Thymus (tissue), 11 donors: ENCODE results near the gene ATP8B1. TPM values are rescaled to one million over a fixed set of nuclear protein-coding genes. Genes with fewer than 3 reads are reported as not detected.

Experiments
- DNase-seq, 9 donors: peaks; one replicate each; pipeline ENCODE4 v3.0.0-alpha.2; 2013; ENCODE audit warnings: low spot score in 9 of 9, low read depth in 6 of 9, missing footprints in 1 of 9
- H3K27ac ChIP-seq, 2 donors: one replicate each; pipeline ENCODE4 v1.5.1; 2013; ENCODE audit warnings: control low read depth in 1 of 2, low read depth in 1 of 2, low read length in 1 of 2, mild to moderate bottlenecking in 1 of 2, moderate library complexity in 1 of 2
- H3K27me3 ChIP-seq, 2 donors: one replicate each; pipeline ENCODE4 v1.5.1; 2013; ENCODE audit warnings: low read length in 1 of 2; ENCODE audit not compliant: control insufficient read depth in 2 of 2, insufficient read depth in 1 of 2
- H3K36me3 ChIP-seq, 2 donors: one replicate each; pipeline ENCODE4 v1.5.1; 2013; ENCODE audit warnings: low read length in 1 of 2, mild to moderate bottlenecking in 1 of 2, moderate library complexity in 1 of 2; ENCODE audit not compliant: control insufficient read depth in 2 of 2, insufficient read depth in 2 of 2
- H3K4me1 ChIP-seq, 2 donors: one replicate each; pipeline ENCODE4 v1.5.1; 2013; ENCODE audit warnings: low read length in 2 of 2; ENCODE audit not compliant: control insufficient read depth in 2 of 2, insufficient read depth in 2 of 2
- H3K4me3 ChIP-seq, 2 donors: one replicate each; pipeline ENCODE4 v1.5.1; 2013; ENCODE audit warnings: low read length in 2 of 2, control low read depth in 1 of 2, mild to moderate bottlenecking in 1 of 2
- H3K9me3 ChIP-seq, 2 donors: one replicate each; pipeline ENCODE4 v1.5.1; 2013; ENCODE audit warnings: low read length in 1 of 2, mild to moderate bottlenecking in 1 of 2; ENCODE audit not compliant: control insufficient read depth in 2 of 2, insufficient read depth in 1 of 2
- WGBS: extraction: QIAGEN DNeasy Blood & Tissue Kit; methylation state at CpG from one replicate; pipeline ENCODE4 v1.1.7; 2013; 5-methylcytosine and 5-hydroxymethylcytosine counted together
- polyA plus RNA-seq: library from polyadenylated mRNA; stranded (reverse); fragments of 200-250 nt; gene quantifications from one replicate; pipeline ENCODE4 v1.2.3, GENCODE V29; 2013
- total RNA-seq: library from RNA; stranded (reverse); fragments of 120-200 nt; gene quantifications from one replicate; pipeline ENCODE4 v1.2.4, GENCODE V29; 2013
- donor health status: healthy.

Gene ATP8B1
- total and polyA plus RNA-seq, 2 donors, result 3.0 to 4.3 TPM

DNA sequence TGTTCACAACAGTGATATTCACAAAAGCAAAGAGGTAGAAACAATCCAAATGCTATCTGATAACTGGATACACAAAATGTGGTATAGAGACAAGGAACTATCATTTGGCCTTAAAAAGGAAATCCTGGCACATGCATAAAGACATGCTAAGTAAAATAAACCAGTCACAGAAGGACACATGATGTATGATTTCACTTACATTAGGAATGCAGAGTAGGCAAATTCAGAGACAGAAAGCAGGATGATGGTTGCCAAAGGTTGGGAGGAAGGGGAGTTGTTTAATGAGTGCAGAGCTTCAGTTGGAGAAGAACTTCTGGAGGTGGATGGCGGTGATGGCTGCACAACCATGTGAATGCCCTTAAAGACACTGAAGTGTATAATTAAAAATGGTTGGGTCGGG, 38.1 kb downstream of the ATP8B1 start:
- H3K4me1 ChIP-seq, result no peaks in the 10 kb centered on the region
- H3K27me3 ChIP-seq, result no peaks in the 10 kb centered on the region
- no peak overlapping the region for H3K4me3 ChIP-seq
- H3K9me3 ChIP-seq, result no peaks in the 10 kb centered on the region
- no peak for DNase-seq
- WGBS, result over 99% methylated on average over 2 of the region's 2 CpGs
- no peak overlapping the region for H3K27ac ChIP-seq
- no peaks in the 10 kb centered on the region for H3K36me3 ChIP-seq

DNA sequence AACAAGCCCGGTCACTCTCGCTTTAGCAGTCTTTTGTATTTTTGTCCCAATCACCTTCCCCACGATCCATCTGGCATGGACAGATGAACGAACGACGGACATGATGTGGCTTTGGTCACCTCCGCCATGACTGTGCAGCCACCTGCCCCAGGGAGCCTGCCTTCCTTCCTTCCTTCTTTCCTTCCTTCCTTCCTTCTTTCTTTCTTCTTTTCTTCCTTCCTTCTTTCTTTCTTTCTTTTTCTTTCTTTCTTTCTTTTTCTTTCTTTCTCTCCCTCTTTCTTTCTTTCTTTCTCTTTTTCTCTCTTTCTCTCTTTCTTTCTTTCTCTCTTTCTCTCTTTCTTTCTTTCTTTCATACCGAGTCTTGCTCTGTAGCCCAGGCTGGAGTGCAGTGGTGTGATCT, 39.0 kb downstream of the ATP8B1 start:
- Histone ChIP-seq H3K27me3 (no peaks in the 10 kb centered on the region), H3K36me3 (no peaks in the 10 kb centered on the region), H3K4me1 (no peaks in the 10 kb centered on the region), H3K9me3 (no peaks in the 10 kb centered on the region), H3K4me3 (no peak overlapping the region), H3K27ac (no peak overlapping the region)
- no peak for DNase-seq
- 96% methylated on average over 8 of the region's 8 CpGs for WGBS

DNA sequence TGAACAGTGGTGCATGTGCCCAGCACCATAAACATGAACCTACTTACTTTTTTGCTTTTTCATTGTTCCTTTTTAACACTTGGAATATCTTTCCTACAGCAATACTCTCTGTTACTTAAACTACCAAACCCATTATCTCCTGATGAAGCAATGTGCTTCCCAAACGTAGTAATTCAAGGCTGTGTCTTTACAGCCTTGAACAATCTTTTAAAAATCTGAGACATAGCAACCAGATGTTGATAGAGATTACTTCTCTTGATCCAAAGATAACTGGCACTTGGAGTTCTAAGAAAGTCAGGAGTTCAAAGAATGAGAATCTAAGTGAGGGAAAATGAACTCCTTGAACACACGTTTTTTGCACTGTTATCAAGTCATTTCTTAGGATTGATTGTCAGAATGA, 40.4 kb downstream of the ATP8B1 start:
- no peaks in the 10 kb centered on the region for H3K36me3 ChIP-seq
- 94% methylated on average over 2 of the region's 2 CpGs for WGBS
- no peak for DNase-seq
- H3K4me3 ChIP-seq, result no peak overlapping the region
- H3K27me3 ChIP-seq, result no peaks in the 10 kb centered on the region
- H3K9me3 ChIP-seq, result no peaks in the 10 kb centered on the region
- H3K27ac ChIP-seq, result no peak overlapping the region
- no peaks in the 10 kb centered on the region for H3K4me1 ChIP-seq

DNA sequence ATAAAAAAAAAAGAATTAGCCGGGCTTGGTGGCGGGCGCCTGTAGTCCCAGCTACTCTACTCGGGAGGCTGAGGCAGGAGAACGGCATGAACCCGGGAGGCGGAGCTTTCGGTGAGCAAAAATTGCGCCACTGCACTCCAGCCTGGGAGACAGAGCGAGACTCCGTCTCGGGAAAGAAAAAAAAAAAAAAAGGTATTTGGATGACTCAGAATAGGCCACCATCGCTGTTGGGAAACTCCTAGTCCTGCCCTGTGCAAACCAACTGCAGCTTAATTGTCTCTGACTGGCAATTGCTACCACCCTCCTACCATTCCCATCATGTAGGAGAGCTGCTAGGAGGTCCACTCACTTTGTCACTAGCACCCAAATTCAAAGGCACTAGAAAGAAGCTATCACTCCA, 43.5 kb downstream of the ATP8B1 start:
- no peak for DNase-seq
- Histone ChIP-seq H3K4me1 (no peaks in the 10 kb centered on the region), H3K9me3 (no peaks in the 10 kb centered on the region), H3K36me3 (no peaks in the 10 kb centered on the region), H3K27ac (no peak overlapping the region), H3K4me3 (no peak overlapping the region), H3K27me3 (no peaks in the 10 kb centered on the region)
- over 99% methylated on average over 13 of the region's 13 CpGs for WGBS

DNA sequence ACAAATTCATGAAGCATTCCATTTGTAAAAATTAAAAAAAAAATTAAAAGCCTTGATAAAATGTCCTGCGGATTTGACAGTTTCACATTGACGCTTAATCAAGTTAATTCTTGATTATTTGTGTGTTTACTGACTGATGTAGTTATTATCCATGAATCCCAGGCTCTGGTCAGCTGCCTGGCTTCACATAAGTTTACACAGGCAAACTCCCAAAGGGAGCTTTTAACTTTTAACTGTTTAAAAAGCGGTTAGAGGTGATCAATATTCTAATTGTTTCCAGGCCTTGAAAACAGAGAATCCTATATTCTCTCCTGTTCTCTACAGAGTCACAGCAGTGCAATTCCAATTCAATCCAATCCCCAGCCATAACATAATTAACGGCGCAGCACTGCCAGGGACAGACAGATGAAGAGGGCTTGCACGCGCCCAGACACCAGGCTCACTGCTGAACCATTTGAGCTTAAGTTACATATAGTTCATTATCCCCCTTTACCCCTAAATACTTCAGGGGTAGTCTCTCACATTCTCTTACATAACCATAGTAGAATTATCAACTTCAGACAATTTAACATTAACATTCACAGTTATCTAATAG, 47.5 kb downstream of the ATP8B1 start:
- H3K4me1 ChIP-seq, result no peaks in the 10 kb centered on the region
- H3K4me3 ChIP-seq, result no peak overlapping the region
- no peak for DNase-seq
- no peaks in the 10 kb centered on the region for H3K9me3 ChIP-seq
- no peaks in the 10 kb centered on the region for H3K27me3 ChIP-seq
- no peak overlapping the region for H3K27ac ChIP-seq
- WGBS, result 93% methylated on average over 7 of the region's 7 CpGs
- no peaks in the 10 kb centered on the region for H3K36me3 ChIP-seq

DNA sequence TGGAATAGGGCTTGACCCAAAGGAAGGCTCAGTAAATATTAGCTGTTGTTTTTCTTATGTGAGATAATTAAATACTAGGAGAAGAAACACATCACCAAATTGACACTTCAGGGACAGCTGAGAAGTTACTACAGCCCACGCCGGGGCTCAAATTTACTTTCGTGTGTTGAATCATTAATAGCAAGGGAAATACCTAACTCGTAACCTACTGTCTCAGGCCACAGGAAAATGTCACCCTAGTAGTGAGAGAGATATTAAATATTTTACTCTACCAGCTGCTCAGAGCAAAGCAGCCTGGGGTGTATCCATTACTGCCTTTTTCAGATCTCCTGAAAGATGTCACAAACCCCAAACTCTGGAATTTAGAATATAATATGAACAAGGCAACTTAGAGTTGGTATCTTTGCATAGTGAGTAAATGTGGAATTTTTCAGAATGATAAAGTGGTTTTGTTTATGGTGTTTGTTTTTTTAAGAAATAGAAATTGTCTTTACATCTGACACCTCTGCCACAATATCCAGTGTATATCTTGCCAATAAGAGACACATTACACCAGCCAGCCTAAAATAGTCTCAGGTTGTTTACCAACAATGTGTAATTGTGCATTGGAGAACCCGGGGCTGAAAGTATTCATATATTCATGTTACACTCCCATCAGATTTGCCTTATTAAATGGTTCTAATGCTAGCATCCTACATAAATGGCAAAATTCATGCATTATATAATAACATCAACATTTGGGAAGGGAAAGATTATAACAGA, 48.4 kb downstream of the ATP8B1 start:
- H3K9me3 ChIP-seq, result no peaks in the 10 kb centered on the region
- H3K4me1 ChIP-seq, result no peaks in the 10 kb centered on the region
- DNase-seq, result no peak
- no peak overlapping the region for H3K4me3 ChIP-seq
- no peaks in the 10 kb centered on the region for H3K36me3 ChIP-seq
- 94% methylated on average over 5 of the region's 5 CpGs for WGBS
- H3K27me3 ChIP-seq, result no peaks in the 10 kb centered on the region
- H3K27ac ChIP-seq, result no peak overlapping the region

DNA sequence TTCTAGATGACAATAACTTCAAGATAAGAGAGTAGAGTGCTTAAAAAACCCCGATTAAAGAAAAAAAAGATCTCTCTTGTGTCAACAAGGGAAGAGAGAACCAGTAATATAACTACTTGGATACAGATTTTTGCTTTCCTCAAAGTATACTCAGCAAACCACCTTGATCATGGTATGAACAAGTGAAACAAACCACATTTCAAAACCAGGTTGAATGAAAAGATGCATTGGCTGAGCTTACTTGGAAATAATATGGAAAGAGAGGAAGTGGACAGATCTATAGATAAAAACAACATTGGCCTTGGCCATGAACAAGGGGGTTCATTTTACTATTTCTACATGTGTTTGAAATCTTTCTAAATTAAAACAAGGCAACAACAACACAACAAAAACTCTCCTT, 50.1 kb downstream of the ATP8B1 start:
- Histone ChIP-seq H3K4me3 (no peak overlapping the region), H3K4me1 (no peaks in the 10 kb centered on the region), H3K36me3 (no peaks in the 10 kb centered on the region), H3K9me3 (no peaks in the 10 kb centered on the region), H3K27me3 (no peaks in the 10 kb centered on the region), H3K27ac (no peak overlapping the region)
- no peak for DNase-seq
- WGBS, result 31% methylated on average over 1 of the region's 1 CpG

DNA sequence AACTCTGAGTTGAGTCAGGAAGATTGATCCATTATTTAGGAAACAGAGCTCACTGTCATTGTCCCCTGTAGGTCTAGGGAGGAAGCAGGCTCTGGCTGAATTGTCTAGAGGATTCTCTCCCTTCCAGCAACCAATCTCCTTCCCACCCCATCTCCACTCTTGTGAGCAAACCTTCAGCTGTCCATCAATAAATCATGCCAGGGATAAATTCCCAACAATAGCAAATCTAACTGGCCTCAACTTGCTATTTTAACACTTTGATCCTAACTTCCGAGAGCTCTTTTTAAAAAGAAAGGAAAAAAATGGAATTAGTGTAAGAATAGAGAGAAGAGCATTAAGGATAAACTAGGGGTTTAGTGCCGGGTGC, 53.5 kb downstream of the ATP8B1 start:
- Histone ChIP-seq H3K27ac (no peak overlapping the region), H3K4me1 (no peaks in the 10 kb centered on the region)
- 95% methylated on average over 2 of the region's 2 CpGs for WGBS

DNA sequence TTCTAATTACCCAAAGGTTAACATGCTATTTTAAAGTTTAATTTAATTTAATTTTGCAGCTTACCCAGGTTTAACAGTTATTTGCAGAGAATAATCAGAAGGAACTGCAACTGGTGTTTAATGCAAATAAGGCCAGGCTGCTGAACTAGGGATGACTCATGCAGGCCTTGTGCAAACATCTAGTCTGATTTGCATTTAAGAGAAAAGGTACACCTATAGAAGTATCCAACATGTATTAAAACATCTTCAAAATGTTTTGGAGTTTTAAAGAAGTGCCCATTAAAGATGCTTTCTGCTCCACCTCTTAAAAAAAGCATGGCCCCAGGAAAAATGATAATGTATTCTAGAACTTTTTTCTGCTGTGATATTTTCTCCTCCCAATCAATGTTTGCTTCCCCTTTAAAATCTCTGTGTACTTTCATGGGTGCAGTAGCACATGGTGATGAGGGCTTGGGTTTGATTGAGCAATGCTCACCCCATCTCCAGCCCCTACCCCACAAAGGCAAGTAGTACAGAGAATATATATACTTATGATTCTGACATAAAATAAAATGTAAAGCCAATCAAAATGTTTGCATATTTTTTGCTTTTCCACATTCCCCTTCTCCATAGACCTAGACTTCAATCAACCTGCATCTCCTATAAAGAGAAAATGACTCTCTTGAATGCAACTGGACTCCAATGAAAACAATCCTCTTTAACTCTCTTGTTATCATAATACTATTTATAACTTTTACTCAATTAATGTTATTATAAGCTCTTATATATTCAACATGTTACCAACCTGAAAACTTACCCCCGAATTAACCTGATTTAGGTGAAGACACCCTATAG, 54.1 kb downstream of the ATP8B1 start:
- H3K27me3 ChIP-seq, result no peaks in the 10 kb centered on the region
- 95% methylated on average over 1 of the region's 1 CpG for WGBS
- H3K4me3 ChIP-seq, result no peak overlapping the region
- no peak for DNase-seq
- no peaks in the 10 kb centered on the region for H3K9me3 ChIP-seq
- H3K4me1 ChIP-seq, result no peaks in the 10 kb centered on the region
- no peak overlapping the region for H3K27ac ChIP-seq
- H3K36me3 ChIP-seq, result no peaks in the 10 kb centered on the region

More for the DNA sequence above, 53.5 kb downstream of the ATP8B1 start:
- no peak for DNase-seq
- no peaks in the 10 kb centered on the region for H3K36me3 ChIP-seq
- H3K4me3 ChIP-seq, result no peak overlapping the region
- no peaks in the 10 kb centered on the region for H3K9me3 ChIP-seq
- no peaks in the 10 kb centered on the region for H3K27me3 ChIP-seq
